GM21360 (cell line): Measurements from ENCODE around the gene APIP.
A peak's percentile ranks its signal among the peaks of the same experiment; 100 is the strongest.

Source experiments
- ATAC-seq: cut with Tn5 transposase; IDR thresholded peaks from one replicate; pipeline ENCODE4 v1.9.1; 2021; ENCODE audit warnings: mild to moderate bottlenecking, moderate library complexity; ENCODE audit not compliant: unreplicated experiment

The APIP gene, protein sequence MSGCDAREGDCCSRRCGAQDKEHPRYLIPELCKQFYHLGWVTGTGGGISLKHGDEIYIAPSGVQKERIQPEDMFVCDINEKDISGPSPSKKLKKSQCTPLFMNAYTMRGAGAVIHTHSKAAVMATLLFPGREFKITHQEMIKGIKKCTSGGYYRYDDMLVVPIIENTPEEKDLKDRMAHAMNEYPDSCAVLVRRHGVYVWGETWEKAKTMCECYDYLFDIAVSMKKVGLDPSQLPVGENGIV

DNA sequence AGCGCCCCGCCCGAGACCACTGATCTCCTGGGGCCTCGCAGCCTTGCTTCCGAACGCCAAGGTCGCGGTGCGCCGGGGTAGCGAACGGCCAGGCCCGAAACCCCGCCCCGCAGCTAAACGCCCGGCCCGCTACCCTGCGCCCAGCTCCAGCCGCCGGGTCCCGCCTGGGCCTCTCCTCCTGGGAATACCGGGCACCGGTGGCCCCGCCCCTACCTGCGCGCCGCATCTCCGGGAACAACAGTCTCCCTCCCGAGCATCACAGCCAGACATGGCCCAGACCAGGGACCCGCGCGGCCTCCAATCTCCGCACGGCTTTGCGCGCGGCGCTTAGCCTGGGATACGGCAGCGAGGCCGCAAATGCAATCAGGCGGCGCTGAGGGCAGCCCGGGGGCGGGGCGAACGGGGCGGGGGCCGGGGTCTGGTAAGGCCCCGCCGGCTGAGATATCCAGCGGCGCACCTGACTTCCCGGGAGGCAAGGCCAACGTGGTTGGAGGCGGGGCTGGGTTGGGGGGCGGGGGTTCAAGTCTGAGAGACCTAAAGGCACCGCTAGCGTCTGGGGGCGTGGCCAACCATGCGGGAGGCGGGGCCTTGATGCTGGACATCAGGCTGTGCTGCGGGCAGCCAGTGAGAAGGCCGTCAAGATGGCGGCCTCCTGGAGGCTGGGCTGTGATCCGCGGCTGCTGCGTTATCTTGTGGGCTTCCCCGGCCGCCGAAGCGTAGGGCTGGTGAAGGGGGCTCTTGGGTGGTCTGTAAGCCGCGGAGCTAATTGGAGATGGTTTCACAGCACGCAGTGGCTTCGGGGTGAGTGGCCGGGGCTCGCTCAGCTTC lies at the start of gene APIP, which contains the start of gene PDHX:
TSS of gene APIP (minus strand) at position 365 of the 828 bp plus-strand sequence. CDS start at position 270, 95 bp downstream.
TSS of gene PDHX (plus strand) at position 604 of the 828 bp plus-strand sequence. CDS start at position 642, 38 bp downstream.
- peak; percentile 92 for ATAC-seq

DNA sequence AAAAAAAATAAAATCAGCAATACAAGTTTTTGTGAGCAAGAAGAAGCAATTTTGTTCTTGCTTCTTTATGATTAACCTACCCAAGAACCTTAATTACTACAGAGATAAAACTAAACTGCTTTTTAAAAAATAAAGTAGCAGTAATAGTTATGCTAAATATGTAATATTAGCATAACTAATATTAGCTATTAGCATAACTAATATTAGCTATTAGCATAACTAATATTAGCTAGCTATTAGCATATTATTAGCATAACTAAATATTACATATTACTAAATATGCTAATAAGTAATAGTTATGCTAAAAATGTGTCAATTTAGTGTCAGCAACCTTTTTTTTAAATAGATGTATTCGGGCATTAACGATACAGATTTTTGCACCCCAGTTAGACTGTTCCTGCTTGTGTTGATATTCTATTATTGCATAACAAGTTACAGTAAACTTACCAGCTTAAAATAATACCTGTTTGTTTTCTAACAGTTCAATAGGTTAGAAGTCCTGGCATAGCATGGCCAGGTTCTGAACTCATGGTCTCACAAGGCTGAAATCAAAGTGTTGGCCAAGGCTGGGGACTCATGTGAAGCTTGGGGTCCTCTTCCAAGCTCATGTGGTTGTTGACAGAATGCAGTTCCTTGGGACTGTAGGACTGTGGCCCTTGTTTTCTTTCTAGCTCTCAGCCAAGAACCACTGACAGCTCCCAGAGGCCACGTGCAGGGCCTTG lies 48.6 kb upstream of the APIP start:
- ATAC-seq, result no peak

DNA sequence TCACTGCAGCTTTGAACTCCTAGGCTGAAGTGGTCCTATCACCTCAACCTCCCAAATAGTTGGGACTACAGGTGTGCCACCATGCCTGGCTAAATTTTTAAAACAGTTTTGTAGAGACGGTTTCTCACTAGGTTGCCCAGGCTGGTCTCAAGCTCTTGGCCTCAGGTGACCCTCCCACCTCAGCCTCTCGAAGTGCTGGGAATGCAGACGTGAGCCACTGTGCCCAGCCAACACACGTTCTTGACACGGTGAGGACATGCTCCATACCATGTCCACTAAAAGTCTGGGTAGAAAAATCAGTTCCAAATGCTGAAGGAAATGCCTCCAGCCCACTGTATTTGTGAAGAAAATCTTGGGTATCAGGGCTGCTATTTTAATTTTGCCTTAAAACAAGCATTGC lies 47.2 kb upstream of the APIP start:
- no peak for ATAC-seq

GRCh38 chr11:34962034-34962433 lies 45.9 kb upstream of the APIP start:
- no peak for ATAC-seq

DNA sequence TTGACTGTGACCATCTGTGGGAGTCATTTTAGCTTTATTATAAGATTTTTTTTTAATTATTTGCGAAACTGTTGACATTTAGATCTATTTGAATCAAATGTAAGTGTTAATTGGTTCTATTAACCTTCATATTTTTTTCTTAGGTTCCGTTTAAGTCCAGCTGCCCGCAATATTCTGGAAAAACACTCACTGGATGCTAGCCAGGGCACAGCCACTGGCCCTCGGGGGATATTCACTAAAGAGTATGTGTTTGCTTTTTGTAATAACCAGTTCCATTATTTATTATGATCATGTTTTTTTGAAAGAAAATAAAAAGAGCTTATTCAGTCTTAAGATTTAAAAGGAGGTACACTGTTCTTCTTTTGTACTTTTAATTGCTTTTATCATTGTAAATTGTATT lies 44.1 kb upstream of the APIP start:
- ATAC-seq, result no peak

DNA sequence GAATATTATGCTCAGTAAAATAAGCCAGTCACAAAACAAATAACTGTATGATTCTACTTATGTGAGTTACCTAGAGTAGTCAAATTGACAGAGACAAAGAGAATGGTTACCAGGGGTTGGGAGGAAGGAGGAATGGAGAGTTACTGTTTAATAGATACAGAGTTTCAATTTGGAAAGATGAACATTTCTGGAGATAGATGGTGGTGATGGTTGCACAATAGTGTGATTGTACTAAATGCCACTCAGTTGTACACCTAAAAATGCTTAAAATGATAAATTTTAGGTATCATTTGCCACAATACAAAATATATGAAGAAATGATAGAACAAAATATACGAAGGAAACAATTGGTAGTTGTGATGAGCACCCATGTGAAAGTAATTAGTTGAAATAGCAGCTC lies 43.6 kb upstream of the APIP start:
- no peak for ATAC-seq

DNA sequence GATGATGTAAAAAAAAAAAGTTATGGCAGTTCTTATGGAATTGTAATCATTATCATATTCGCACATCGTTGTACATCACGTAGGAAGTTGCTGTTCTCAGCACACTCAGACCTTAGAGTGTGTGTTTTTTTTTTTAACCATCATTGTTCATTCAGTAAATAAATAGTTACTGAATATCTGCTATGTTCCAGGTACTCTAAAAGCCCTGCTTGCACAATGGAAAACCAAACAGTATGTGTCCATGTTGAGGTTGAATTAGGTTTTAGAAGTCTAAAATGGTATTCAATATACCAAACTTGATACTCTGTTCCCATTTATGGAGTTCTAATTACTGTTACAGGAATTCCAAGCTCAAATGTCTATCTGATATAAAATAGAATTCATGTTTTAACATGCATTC lies 41.4 kb upstream of the APIP start:
- ATAC-seq, result no peak

DNA sequence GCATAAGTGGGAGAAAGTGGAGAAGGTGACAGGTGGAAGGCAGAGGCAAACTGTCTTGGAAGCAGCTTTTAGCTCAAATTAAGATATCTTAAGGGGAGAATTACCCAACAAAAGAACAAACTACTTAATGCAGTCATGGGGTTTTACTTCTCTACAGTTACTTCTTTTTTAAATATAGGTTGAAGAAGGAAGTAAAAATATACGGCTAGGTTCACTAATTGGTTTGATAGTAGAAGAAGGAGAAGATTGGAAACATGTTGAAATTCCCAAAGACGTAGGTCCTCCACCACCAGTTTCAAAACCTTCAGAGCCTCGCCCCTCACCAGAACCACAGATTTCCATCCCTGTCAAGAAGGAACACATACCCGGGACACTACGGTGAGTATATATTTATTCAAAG lies 41.0 kb upstream of the APIP start:
- ATAC-seq, result no peak

GRCh38 chr11:34953955-34954354 lies 37.8 kb upstream of the APIP start:
- no peak for ATAC-seq

DNA sequence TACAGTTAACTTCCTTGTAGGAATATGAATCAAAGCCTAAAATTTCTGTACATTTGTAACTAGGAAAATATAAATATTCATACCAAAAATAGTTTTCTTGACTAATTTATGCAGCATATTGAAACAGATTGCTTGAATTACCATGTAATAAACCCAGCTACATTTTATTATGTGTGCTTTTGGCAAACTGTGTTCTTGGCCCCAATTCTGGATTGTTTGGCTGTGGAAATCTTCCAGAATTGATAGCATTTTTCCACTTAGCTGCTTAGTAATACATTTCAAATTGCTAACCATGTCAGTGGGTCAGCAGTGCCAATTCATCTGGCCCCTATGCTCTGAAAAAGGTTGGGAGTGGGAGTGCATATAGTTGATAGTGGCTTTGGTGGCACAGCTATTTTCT lies 32.5 kb upstream of the APIP start:
- no peak for ATAC-seq

GRCh38 chr11:34944692-34945091 lies 28.5 kb upstream of the APIP start:
- ATAC-seq, result no peak

GRCh38 chr11:34941688-34942087 lies 25.5 kb upstream of the APIP start:
- no peak for ATAC-seq

DNA sequence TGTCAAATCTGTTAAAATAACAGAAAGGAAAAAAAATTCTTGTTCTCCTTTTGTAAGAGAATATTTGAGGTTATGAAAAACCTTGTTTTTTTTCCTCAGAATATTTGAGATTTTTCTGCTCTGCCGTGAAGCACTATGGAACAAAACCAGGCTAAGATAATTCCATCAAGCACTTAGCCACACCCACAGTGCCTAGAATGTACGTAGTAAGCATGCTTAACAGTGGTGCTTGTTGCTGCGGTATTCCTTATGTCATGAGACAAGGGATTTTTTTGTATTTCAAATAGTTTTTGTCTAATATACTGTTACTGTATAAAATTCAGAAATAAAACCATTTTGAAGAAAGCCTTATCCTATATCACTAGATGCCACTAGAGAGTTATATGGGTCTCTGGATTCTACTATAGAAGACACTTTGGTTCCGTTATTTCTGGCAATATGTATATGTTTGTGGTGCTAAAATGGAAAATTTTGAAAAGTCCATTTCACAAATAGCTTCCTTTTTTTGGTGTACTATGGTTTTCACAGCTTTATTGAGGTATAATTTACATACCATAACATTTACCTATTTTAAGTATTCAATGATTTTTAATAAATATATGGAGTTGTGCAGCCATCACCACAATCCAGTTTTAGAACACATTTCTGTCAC lies 24.0 kb upstream of the APIP start:
- no peak for ATAC-seq

GRCh38 chr11:34938611-34939010 lies 22.4 kb upstream of the APIP start:
- no peak for ATAC-seq

GRCh38 chr11:34936945-34937629 lies 20.9 kb upstream of the APIP start:
- ATAC-seq, result no peak

- no peak for ATAC-seq
Measured at GRCh38 chr11:34929794-34930763, 13.9 kb upstream of the APIP start.

DNA sequence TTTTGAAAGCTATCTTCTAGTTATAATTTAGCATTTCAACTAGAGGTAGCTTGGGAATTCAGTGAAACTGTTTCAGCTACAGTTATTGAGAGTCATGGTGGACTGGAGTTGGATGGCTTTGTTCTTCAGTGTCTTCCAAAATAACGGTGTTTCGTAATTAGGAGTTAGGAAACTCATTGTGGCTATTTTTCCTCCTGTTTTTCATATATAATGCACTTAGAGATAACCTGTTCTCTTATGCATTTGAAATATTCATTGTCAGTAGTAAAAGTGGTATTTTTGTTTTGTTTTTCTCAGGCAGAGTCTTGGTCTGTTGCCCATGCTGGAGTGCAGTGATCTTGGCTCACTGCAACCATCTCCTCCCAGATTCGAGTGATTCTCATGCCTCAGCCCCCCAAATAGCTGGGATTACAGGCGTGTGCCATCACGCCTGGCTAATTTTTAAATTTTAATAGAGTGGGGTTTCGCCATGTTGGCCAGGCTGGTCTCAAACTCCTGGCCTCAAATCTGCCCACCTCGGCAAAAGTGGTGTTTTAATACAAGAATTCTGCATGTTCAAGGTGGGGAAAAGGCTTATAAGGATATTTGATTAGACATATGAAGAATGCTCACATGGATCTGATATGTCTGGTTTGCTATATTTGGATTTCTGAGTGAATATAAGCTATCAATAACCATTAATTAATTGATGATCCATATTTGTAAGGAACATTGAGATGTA lies 12.9 kb upstream of the APIP start:
- no peak for ATAC-seq

DNA sequence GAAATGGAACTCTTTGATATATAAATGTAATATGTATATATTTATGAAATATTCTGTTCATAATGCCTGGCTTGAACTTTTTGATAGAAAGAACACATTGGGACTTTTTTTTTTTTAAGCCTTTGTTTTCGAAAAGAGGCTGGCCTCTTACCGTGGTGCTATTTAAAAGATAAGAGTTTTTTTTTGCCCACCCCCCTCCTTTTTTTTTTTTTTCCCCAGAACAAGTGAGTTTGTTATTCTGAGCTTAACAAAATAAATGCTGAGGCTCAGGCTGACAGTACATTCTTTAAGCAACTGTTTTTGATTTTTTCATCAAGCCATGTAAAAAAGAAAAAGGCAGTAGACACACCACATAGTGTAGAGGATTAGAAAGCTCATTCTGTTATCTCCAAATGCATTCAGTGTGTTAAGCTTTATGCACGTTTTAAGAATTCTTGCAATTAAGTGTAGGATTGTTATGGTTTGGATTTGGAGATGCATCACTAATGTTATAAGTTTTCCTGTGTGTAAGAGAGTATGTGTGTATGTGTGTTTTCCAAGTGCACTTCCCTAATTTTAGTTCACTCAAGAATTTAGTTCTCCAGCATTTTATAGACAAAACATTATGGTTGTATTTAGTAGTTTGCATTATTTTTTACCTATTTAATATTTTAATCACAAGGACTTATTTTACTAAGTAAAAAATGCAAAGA lies 12.2 kb upstream of the APIP start:
- no peak for ATAC-seq
